Ovary (tissue), 3 donors: ENCODE measurements around the gene CAPN15.

Source experiments
- CTCF ChIP-seq, 3 donors: fragments of 450-650 bp in 2 of 3; fragments of 200-600 bp in 1 of 3; IDR thresholded peaks; one replicate each; pipeline versions ENCODE4 v1.5.1 to v1.8.0; 2016 to 2022; ENCODE audit warnings: antibody characterized with exemption in 3 of 3, mild to moderate bottlenecking in 1 of 3
- POLR2A ChIP-seq: fragments of 450-650 bp; IDR thresholded peaks from one replicate; pipeline ENCODE4 v1.6.1; 2017; ENCODE audit warnings: antibody characterized with exemption, mild to moderate bottlenecking, moderate library complexity
- donor health status: DM: no; HTN: no; CAD: no.

- TF ChIP-seq CTCF (IDR thresholded peaks at IDR 0.05) (no peak), POLR2A (no peak)
Measured at GRCh38 chr16:572865-573650, 45.5 kb downstream of the CAPN15 start.
